ENCODE data around the gene RALGAPA2. TPM values are rescaled to one million over a fixed set of nuclear protein-coding genes. Genes with fewer than 3 reads are reported as not detected.
A peak's percentile ranks its signal among the peaks of the same experiment; 100 is the strongest.

RALGAPA2 gene
- total RNA-seq, 4 donors from 2014 or later, result 54.3 to 67.6 (median 60.3) TPM

DNA sequence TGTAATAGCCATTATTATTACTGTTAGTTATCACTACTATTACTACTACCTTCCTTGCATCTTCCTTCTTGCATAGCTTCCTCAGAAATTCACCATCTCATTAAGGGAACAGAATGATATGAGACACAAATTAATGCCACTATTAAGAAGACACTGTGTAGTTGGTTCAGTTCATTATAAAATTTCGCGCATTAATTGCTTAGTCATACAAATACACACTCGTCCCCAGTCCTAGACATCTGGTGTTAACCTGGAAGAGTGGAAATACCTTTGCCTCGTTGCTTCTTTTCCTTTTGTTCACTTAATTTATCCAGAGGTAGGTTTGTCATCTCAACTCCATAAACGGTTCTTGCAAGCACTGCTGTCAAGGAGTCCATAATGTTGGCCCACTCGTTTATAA lies 107.5 kb downstream of the RALGAPA2 start:
- no peak overlapping the region for H3K27ac ChIP-seq
- TF ChIP-seq CTCF (IDR thresholded peaks at IDR 0.05) (no peak), POLR2A (IDR thresholded peaks at IDR 0.05) (no peak)
- peaks cover 0 to 13% (median 0%) of the 10 kb centered on the region in 3 donors for H3K36me3 ChIP-seq
- no peaks in the 10 kb centered on the region for H3K9me3 ChIP-seq
- H3K4me1 ChIP-seq, result no peaks in the 10 kb centered on the region
- no peaks in the 10 kb centered on the region for H3K27me3 ChIP-seq
- no peak overlapping the region for H3K4me3 ChIP-seq
- no peak for DNase-seq

DNA sequence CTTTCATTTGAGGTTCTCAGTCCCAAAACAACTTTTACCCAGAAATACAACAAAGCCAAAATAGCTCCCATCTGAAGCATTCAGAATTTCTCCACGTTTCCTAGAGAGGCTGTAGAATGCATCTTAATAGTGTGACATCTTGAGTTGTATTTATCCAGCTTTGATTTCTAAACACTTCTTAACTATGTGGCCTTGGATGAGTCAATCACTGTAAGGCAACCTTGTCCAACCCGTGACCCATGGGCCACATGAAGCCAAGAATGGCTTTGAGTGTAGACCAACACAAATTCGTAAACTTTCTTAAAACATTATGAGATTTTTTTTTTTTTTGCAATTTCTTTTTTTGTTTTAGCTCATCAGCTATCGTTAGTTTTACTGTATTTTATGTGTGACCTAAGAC lies 108.1 kb downstream of the RALGAPA2 start:
- Histone ChIP-seq H3K27ac (no peak overlapping the region), H3K9me3 (no peaks in the 10 kb centered on the region), H3K4me1 (no peaks in the 10 kb centered on the region), H3K27me3 (no peaks in the 10 kb centered on the region), H3K36me3 (peaks cover 0 to 18% (median 0%) of the 10 kb centered on the region in 3 donors), H3K4me3 (no peak overlapping the region)
- no peak for DNase-seq
- TF ChIP-seq POLR2A (IDR thresholded peaks at IDR 0.05) (no peak), CTCF (IDR thresholded peaks at IDR 0.05) (no peak)

GRCh38 chr20:20603339-20603990 lies 109.0 kb downstream of the RALGAPA2 start:
- H3K27ac ChIP-seq, result peak overlapping the region in 1 of 4 donors; percentile 7
- H3K9me3 ChIP-seq, result no peaks in the 10 kb centered on the region
- TF ChIP-seq CTCF (IDR thresholded peaks at IDR 0.05) (no peak), POLR2A (IDR thresholded peaks at IDR 0.05) (no peak)
- peaks cover 0 to 23% (median 0%) of the 10 kb centered on the region in 3 donors for H3K36me3 ChIP-seq
- no peaks in the 10 kb centered on the region for H3K27me3 ChIP-seq
- DNase-seq, result no peak
- H3K4me3 ChIP-seq, result no peak overlapping the region
- H3K4me1 ChIP-seq, result no peaks in the 10 kb centered on the region

- H3K27me3 ChIP-seq, result no peaks in the 10 kb centered on the region
- DNase-seq, result no peak
- no peak overlapping the region for H3K4me3 ChIP-seq
- no peak overlapping the region for H3K27ac ChIP-seq
- H3K9me3 ChIP-seq, result no peaks in the 10 kb centered on the region
- no peaks in the 10 kb centered on the region for H3K4me1 ChIP-seq
- no peak for TF ChIP-seq CTCF (IDR thresholded peaks at IDR 0.05)
- no peak for TF ChIP-seq POLR2A (IDR thresholded peaks at IDR 0.05)
- peaks cover 0 to 28% (median 0%) of the 10 kb centered on the region in 3 donors for H3K36me3 ChIP-seq
These were observed 114.5 kb downstream of the RALGAPA2 start for GRCh38 chr20:20597966-20598365.

GRCh38 chr20:20594171-20594530 lies 118.3 kb downstream of the RALGAPA2 start:
- DNase-seq, result no peak
- Histone ChIP-seq H3K9me3 (no peaks in the 10 kb centered on the region), H3K4me3 (no peak overlapping the region), H3K27ac (peak overlapping the region in 1 of 4 donors; percentile 0), H3K36me3 (peaks cover 0 to 28% (median 0%) of the 10 kb centered on the region in 3 donors), H3K27me3 (no peaks in the 10 kb centered on the region), H3K4me1 (no peaks in the 10 kb centered on the region)
- peak in 2 of 6 experiments; percentile 14 to 17 for TF ChIP-seq CTCF (IDR thresholded peaks at IDR 0.05)
- no peak for TF ChIP-seq POLR2A (IDR thresholded peaks at IDR 0.05)

Data from Peyer's patch (tissue), 4 donors.